ENCODE results near the gene SLC38A2.

The SLC38A2 gene

GRCh38 chr12:46408441-46408840 is 35.9 kb upstream of the SLC38A2 start:
- H3K4me2 ChIP-seq (ENCODE audit: low read length) = no peak overlapping the region
- TF ChIP-seq CTCF (IDR thresholded peaks at IDR 0.05; ENCODE audit: low read depth, low read length, poor library complexity, severe bottlenecking) (no peak), EZH2phosphoT487 (IDR thresholded peaks at IDR 0.05; ENCODE audit: borderline replicate concordance, low read length) (no peak)
- no peak overlapping the region for H3K27ac ChIP-seq (ENCODE audit: low read depth, low read length)
- peaks cover 10% of the 10 kb centered on the region for H3K4me1 ChIP-seq (ENCODE audit: control insufficient read depth, low read length)
- no peaks in the 10 kb centered on the region for H3K79me2 ChIP-seq (ENCODE audit: control insufficient read depth, low read length)
- no peaks in the 10 kb centered on the region for H3K9me3 ChIP-seq (ENCODE audit: control insufficient read depth, insufficient read depth, low read length)
- no peaks in the 10 kb centered on the region for H3F3A ChIP-seq (ENCODE audit: control insufficient read depth, insufficient read depth)
- no peaks in the 10 kb centered on the region for H4K20me1 ChIP-seq (ENCODE audit: control insufficient read depth, insufficient read depth, low read depth, low read length)
- H3K9me2 ChIP-seq (replicated peaks; ENCODE audit: control insufficient read depth, low read length) = no peaks in the 10 kb centered on the region
- peaks cover 5% of the 10 kb centered on the region; the same call in 1 of the 2 replicates for H3K27me3 ChIP-seq (ENCODE audit: control insufficient read depth, low read length)
- H3K4me3 ChIP-seq (ENCODE audit: low read length) = no peak overlapping the region
- no peaks in the 10 kb centered on the region for H3K36me3 ChIP-seq (ENCODE audit: control insufficient read depth, low read length)

- H3K4me2 ChIP-seq (ENCODE audit: low read length) = no peak overlapping the region
- no peaks in the 10 kb centered on the region for H3K79me2 ChIP-seq (ENCODE audit: control insufficient read depth, low read length)
- no peaks in the 10 kb centered on the region for H3K9me3 ChIP-seq (ENCODE audit: control insufficient read depth, insufficient read depth, low read length)
- peaks cover 17% of the 10 kb centered on the region for H3K4me1 ChIP-seq (ENCODE audit: control insufficient read depth, low read length)
- no peak overlapping the region for H3K27ac ChIP-seq (ENCODE audit: low read depth, low read length)
- no peak overlapping the region for H3K4me3 ChIP-seq (ENCODE audit: low read length)
- H3K27me3 ChIP-seq (ENCODE audit: control insufficient read depth, low read length) = 0 out of 2 replicates have a peak, but pooled peaks cover 3% of the 10 kb centered on the region
- no peaks in the 10 kb centered on the region for H4K20me1 ChIP-seq (ENCODE audit: control insufficient read depth, insufficient read depth, low read depth, low read length)
- H3K9me2 ChIP-seq (replicated peaks; ENCODE audit: control insufficient read depth, low read length) = no peaks in the 10 kb centered on the region
- no peaks in the 10 kb centered on the region for H3F3A ChIP-seq (ENCODE audit: control insufficient read depth, insufficient read depth)
- TF ChIP-seq EZH2phosphoT487 (IDR thresholded peaks at IDR 0.05; ENCODE audit: borderline replicate concordance, low read length) = no peak
- TF ChIP-seq CTCF (IDR thresholded peaks at IDR 0.05; ENCODE audit: low read depth, low read length, poor library complexity, severe bottlenecking) = no peak
- H3K36me3 ChIP-seq (ENCODE audit: control insufficient read depth, low read length) = no peaks in the 10 kb centered on the region
Measured at GRCh38 chr12:46407361-46407760, 34.8 kb upstream of the SLC38A2 start.

- TF ChIP-seq EZH2phosphoT487 (IDR thresholded peaks at IDR 0.05; ENCODE audit: borderline replicate concordance, low read length) (no peak), CTCF (IDR thresholded peaks at IDR 0.05; ENCODE audit: low read depth, low read length, poor library complexity, severe bottlenecking) (no peak)
- no peaks in the 10 kb centered on the region for H3F3A ChIP-seq (ENCODE audit: control insufficient read depth, insufficient read depth)
- H3K36me3 ChIP-seq (ENCODE audit: control insufficient read depth, low read length) = no peaks in the 10 kb centered on the region
- no peak overlapping the region for H3K27ac ChIP-seq (ENCODE audit: low read depth, low read length)
- H3K9me2 ChIP-seq (replicated peaks; ENCODE audit: control insufficient read depth, low read length) = no peaks in the 10 kb centered on the region
- H3K4me1 ChIP-seq (ENCODE audit: control insufficient read depth, low read length) = peaks cover 17% of the 10 kb centered on the region
- 0 out of 2 replicates have a peak, but pooled peaks cover 1% of the 10 kb centered on the region for H3K27me3 ChIP-seq (ENCODE audit: control insufficient read depth, low read length)
- no peaks in the 10 kb centered on the region for H4K20me1 ChIP-seq (ENCODE audit: control insufficient read depth, insufficient read depth, low read depth, low read length)
- H3K79me2 ChIP-seq (ENCODE audit: control insufficient read depth, low read length) = no peaks in the 10 kb centered on the region
- no peak overlapping the region for H3K4me3 ChIP-seq (ENCODE audit: low read length)
- H3K9me3 ChIP-seq (ENCODE audit: control insufficient read depth, insufficient read depth, low read length) = no peaks in the 10 kb centered on the region
- no peak overlapping the region for H3K4me2 ChIP-seq (ENCODE audit: low read length)
Measured at GRCh38 chr12:46406352-46407027, 33.9 kb upstream of the SLC38A2 start.

Data from DOHH2 (cell line).